Body of pancreas (tissue), 4 donors: ENCODE measurements around the gene LIPT2.

ENCODE experiments used
- POLR2A ChIP-seq, 3 donors: fragments of 450-650 bp; IDR thresholded peaks; one replicate each; pipeline ENCODE4 v1.6.1; 2016; ENCODE audit warnings: antibody characterized with exemption in 3 of 3, mild to moderate bottlenecking in 2 of 3
- TF ChIP-seq, protein P1 (sequence below), 7 experiments: fragments of 450-650 bp in 4 of 7; fragments of 200-600 bp in 3 of 7; sonication (generic) in 3 of 7; IDR thresholded peaks; one replicate each; pipeline ENCODE4 v1.5.1; 2016 to 2019; ENCODE audit warnings: antibody characterized with exemption in 7 of 7

- TF ChIP-seq, protein P1, sequence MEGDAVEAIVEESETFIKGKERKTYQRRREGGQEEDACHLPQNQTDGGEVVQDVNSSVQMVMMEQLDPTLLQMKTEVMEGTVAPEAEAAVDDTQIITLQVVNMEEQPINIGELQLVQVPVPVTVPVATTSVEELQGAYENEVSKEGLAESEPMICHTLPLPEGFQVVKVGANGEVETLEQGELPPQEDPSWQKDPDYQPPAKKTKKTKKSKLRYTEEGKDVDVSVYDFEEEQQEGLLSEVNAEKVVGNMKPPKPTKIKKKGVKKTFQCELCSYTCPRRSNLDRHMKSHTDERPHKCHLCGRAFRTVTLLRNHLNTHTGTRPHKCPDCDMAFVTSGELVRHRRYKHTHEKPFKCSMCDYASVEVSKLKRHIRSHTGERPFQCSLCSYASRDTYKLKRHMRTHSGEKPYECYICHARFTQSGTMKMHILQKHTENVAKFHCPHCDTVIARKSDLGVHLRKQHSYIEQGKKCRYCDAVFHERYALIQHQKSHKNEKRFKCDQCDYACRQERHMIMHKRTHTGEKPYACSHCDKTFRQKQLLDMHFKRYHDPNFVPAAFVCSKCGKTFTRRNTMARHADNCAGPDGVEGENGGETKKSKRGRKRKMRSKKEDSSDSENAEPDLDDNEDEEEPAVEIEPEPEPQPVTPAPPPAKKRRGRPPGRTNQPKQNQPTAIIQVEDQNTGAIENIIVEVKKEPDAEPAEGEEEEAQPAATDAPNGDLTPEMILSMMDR (IDR thresholded peaks at IDR 0.05), result no peak
- peak; percentile 90 to 94 (median 93) for TF ChIP-seq POLR2A (IDR thresholded peaks at IDR 0.05)
These were observed at the start of gene LIPT2 for GRCh38 chr11:74492974-74493790.
